ENCODE measurements around the gene ZNF454.

The ZNF454 gene

GRCh38 chr5:178993955-178994579, 53.1 kb downstream of the ZNF454 start:
- TF ChIP-seq CTCF (IDR thresholded peaks at IDR 0.05; ENCODE audit: borderline replicate concordance, insufficient read depth, low read depth, low read length): no peak
- H3K4me3 ChIP-seq (ENCODE audit: low read depth, low read length): no peak overlapping the region

GRCh38 chr5:178994580-178995340, 53.8 kb downstream of the ZNF454 start, which contains the start of gene GRM6:
GRM6 (minus strand) TSS chr5:178995320; CDS start chr5:178994944, 376 bp downstream.
- TF ChIP-seq CTCF (IDR thresholded peaks at IDR 0.05; ENCODE audit: borderline replicate concordance, insufficient read depth, low read depth, low read length): no peak
- no peak within 1 kb of the TSS for H3K4me3 ChIP-seq (ENCODE audit: low read depth, low read length)

GRCh38 chr5:178995341-178995690, 54.3 kb downstream of the ZNF454 start:
- no peak for TF ChIP-seq CTCF (IDR thresholded peaks at IDR 0.05; ENCODE audit: borderline replicate concordance, insufficient read depth, low read depth, low read length)
- H3K4me3 ChIP-seq (ENCODE audit: low read depth, low read length): no peak overlapping the region

- no peak overlapping the region for H3K4me3 ChIP-seq (ENCODE audit: low read depth, low read length)
- no peak for TF ChIP-seq CTCF (IDR thresholded peaks at IDR 0.05; ENCODE audit: borderline replicate concordance, insufficient read depth, low read depth, low read length)
Observed at GRCh38 chr5:178996156-178996555, 55.2 kb downstream of the ZNF454 start.

GRCh38 chr5:178997191-178997590, 56.2 kb downstream of the ZNF454 start:
- H3K4me3 ChIP-seq (ENCODE audit: low read depth, low read length): no peak overlapping the region
- no peak for TF ChIP-seq CTCF (IDR thresholded peaks at IDR 0.05; ENCODE audit: borderline replicate concordance, insufficient read depth, low read depth, low read length)

GRCh38 chr5:178998441-178998840, 57.4 kb downstream of the ZNF454 start:
- no peak overlapping the region for H3K4me3 ChIP-seq (ENCODE audit: low read depth, low read length)

More at GRCh38 chr5:178998441-178998840, 57.4 kb downstream of the ZNF454 start:
- TF ChIP-seq CTCF (IDR thresholded peaks at IDR 0.05; ENCODE audit: borderline replicate concordance, insufficient read depth, low read depth, low read length): no peak
